ENCODE measurements around the gene ITGA6.

ITGA6 gene

DNA sequence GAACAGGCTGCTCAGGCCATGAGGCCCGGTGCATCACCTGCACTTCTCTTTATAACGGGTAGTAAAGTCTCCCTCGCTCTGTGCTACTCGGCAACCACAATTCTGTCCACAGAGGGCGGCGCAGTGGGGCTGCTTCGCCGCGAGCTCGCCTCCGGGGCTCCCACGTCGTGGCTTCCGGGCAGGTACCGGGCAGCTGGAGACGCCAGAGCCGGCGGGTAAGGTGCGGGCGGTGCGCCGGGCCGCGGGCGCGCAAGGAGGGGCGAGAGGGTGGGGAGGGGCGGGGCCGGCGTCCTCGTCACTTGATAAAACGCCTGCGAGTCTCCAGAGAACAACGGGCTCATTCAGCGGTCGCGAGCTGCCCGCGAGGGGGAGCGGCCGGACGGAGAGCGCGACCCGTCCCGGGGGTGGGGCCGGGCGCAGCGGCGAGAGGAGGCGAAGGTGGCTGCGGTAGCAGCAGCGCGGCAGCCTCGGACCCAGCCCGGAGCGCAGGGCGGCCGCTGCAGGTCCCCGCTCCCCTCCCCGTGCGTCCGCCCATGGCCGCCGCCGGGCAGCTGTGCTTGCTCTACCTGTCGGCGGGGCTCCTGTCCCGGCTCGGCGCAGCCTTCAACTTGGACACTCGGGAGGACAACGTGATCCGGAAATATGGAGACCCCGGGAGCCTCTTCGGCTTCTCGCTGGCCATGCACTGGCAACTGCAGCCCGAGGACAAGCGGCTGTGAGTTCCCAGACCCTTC is at the start of gene ITGA6:
Gene ITGA6, plus strand, starts transcription at position 331 of the 734 bp plus-strand sequence.
- DNase-seq = peak in 51 of 58 donors; percentile 11 to 79 (median 54)

- DNase-seq = peak in 1 of 58 donors; percentile 21
Measured at GRCh38 chr2:172380436-172381274, 46.7 kb upstream of the ITGA6 start.

- no peak for DNase-seq
Measured at GRCh38 chr2:172381275-172382027, 45.9 kb upstream of the ITGA6 start.

GRCh38 chr2:172387361-172387760 is 40.0 kb upstream of the ITGA6 start:
- DNase-seq = no peak

GRCh38 chr2:172389685-172390339 is 37.6 kb upstream of the ITGA6 start:
- DNase-seq = no peak

DNA sequence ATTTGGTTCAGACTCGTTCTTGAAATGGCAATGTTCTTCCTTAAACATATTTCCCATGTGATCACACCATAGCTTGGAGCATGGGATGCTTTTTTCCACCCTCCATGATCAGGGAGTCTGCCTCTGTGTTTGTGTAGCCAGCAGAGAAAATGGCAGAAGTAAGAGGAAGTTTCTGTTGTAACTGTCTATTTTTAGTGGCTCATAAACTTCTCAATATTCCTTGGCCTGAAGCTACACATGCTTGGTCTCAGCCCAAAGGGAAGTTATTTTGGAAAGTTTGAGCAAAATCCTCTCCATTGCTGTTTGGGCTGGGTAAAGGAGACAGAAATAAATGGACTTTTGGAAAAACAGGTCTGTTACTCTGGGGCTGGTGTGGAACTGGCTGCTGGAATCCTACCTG is 33.4 kb upstream of the ITGA6 start:
- no peak for DNase-seq

GRCh38 chr2:172395503-172395902 is 31.9 kb upstream of the ITGA6 start:
- no peak for DNase-seq

GRCh38 chr2:172397148-172397834 is 30.1 kb upstream of the ITGA6 start:
- DNase-seq = no peak

DNA sequence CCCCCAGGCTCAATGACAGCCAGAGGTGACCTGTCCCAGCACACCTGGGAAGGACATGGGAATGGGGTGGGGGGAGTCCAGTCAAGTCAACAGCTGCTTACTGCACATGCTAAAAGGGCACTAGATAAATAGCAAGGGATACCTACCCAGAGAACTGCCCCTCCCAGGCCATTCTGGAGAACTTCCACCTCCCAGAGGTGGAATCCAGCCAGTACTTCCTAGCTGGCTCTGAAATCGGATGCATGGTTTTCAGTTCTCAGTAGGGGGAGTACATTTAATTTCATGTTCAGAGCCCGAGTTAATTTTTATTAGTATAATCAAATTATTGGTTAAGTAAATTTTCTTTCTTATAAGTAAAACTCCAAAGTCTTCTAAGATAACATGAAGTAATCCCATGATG is 28.9 kb upstream of the ITGA6 start:
- no peak for DNase-seq

GRCh38 chr2:172399765-172400164 is 27.6 kb upstream of the ITGA6 start:
- DNase-seq = no peak

DNA sequence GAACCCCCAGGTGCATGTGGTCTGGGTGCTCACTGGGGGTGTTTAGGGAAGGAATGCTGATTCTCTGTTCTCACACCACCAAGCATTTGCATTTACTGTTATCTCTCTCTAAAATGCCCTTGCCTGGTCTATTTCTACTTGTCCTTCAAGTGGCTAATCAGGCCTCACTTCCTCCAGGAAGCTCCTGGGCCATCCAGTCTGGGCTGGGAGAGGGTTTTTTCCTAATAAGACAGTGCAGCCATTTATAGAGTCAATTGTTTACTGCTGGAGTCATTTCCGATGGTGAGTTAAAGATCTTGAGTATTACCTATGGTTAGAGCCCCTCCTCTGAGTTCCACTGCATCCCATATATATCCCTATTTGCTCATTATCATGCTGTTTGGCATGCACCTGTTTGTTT is 25.2 kb upstream of the ITGA6 start:
- no peak for DNase-seq

- DNase-seq = no peak
Measured at GRCh38 chr2:172403402-172403801, 24.0 kb upstream of the ITGA6 start.

DNA sequence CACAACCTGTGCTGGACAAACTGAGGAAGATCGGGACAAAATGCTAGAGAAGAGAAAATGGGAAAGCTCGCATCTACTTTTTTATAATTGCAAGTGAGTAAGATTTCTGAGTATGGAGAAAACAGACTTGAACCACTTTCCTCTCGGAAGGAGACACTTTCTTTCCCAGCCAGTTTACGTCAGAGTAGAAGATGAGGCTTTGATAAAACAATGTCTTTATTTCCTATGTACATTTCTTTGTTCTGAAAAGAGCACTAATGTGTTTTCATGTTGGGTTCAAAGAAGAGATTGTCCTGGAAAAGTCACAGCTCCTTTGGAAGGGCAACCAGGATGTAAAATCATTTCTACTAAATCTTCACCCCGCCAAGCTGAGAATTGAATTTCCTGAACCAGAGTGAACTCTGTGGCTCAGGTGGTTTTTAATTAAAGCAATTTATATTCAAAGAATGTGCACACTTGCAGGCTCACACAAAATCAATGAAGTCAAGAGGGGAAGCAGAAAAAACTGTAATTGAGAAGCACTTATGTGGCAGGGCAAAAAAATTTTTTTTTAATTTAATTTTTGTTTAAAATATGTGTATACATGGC is 23.4 kb upstream of the ITGA6 start:
- DNase-seq = no peak

DNA sequence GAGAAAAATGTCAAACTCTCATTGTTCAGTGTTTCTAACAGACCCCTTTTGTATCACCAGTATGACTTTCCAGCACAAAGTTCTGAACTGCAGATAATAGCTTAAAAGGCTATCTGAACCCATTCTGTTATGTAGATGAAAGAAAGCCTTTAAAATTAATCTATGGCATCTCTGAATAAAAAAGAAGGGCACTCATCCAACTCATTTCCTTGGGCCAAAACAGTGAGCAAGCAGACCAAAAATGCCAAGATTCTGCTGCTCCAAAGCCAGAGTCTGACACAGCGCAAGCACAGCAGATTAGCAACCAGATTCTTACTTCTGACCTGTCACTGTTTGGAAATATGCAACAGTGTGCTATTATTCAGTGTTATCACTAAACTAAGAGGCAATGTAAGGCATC is 22.6 kb upstream of the ITGA6 start:
- DNase-seq = peak in 7 of 58 donors; percentile 5 to 35 (median 12)

DNA sequence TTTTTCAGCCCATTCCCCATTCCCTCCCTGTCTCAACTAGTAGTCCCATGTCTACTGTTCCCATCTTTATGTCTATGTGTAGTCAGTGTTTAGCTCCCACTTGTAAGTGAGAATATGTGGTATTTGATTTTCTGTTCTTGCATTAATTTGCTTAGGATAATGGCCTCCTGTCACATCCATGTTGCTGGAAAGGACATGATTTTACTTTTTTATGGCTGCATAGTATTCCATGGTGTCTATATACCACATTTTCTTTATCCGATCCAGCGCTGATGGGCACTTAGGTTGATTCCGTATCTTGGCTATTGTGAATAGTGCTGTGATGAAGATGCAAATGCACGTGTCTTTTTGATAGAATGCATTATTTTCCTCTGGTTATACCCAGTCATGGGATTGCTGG is 21.7 kb upstream of the ITGA6 start:
- DNase-seq = no peak

DNA sequence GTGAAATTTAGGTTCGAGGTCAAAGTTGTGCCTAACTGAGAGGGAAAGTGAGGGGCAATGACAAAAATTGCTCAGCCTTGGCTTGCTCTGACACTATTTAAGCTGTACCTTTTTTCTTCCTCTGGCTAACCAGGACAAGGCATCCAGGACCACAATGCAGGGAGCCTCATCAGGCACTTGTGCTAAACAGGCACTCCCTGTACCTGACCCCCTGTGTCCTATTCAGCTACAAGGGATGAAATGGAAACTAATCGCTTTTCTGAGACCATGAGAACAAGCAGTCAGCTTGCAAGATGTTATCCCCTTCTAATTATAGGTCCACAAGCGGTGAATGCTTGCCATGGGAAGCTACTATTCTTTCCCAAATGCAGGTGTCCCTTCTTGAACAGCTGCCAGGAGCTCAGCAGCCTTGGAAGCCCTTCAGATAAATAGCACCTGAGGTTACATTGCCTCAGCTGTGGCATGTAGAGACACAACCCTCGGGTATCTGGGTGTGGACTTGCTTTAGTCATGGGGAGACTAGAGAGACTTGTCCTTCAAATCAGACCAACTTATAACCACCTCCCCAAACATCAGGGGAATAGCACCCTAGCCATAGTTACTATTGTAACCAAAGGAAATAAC is 19.1 kb upstream of the ITGA6 start:
- no peak for DNase-seq

- DNase-seq = no peak
Measured at GRCh38 chr2:172409042-172409441, 18.3 kb upstream of the ITGA6 start.

DNA sequence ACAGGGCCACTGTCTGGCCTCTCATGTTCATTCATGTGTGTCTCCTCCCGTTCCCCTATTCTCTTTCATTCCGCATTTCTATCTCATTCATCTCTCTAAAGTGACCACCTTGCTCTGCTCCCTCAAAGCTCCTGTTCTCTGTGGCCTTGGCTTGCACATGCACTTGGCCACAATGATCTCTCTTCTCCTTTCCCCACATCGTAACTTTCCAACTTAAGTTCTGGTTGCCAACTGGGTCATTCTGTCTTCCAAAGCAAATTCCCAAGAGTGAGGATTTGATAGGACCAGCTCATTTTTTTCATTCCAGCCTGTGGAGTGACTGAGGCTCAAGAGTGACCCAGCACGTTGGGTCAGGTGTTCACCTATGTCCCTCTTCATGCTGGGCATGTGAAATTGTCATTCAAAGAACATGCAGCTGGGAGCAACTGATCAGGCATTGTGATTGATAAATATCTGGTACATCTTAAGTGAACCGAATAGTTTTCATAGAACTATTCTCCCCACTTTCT is 14.3 kb upstream of the ITGA6 start:
- DNase-seq = no peak

- no peak for DNase-seq
Measured at GRCh38 chr2:172415157-172415864, 12.1 kb upstream of the ITGA6 start.
